ENCODE measurements around the gene MUC4. TPM values are rescaled to one million over a fixed set of nuclear protein-coding genes. Genes with fewer than 3 reads are reported as not detected.

MUC4 gene
- total RNA-seq, 2 donors from 2014 or later = not detected

DNA sequence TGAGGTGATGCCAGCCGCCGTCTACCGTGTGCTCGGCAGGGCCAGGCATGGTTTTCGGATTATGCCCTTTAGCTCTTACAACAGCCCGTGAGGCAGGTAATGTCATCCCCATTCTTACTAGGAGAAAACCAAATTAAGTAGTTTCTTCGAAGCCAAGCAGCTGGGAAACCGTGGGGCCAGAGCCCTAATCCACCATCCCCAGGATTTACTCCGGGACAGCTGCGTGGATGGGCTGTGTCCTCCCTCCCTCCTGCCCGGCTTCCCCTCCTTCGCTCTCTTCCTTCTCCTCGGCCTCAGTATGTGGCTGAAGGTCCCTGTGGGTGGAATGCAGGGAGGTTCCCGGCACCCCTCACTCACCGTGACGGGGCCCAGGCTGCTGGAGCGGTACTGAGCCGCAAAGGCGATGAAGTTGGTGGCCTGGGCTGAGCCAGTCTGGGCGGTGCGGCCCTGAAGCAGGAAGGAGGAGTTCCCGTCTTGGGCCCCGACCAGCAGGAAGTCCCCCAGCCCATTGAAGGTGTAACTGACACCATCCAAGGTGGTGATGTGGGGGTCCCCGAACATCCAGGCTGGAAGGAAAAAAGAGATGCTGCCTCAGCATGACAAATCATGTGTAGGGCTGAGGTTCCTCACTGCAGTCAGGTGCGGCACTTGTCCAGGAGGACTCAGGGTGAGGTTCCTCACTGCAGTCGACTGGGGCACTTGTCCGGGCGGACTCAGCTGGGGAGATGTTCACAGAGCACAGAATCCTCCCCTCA is 48.5 kb downstream of the MUC4 start:
- TF ChIP-seq, protein P1, sequence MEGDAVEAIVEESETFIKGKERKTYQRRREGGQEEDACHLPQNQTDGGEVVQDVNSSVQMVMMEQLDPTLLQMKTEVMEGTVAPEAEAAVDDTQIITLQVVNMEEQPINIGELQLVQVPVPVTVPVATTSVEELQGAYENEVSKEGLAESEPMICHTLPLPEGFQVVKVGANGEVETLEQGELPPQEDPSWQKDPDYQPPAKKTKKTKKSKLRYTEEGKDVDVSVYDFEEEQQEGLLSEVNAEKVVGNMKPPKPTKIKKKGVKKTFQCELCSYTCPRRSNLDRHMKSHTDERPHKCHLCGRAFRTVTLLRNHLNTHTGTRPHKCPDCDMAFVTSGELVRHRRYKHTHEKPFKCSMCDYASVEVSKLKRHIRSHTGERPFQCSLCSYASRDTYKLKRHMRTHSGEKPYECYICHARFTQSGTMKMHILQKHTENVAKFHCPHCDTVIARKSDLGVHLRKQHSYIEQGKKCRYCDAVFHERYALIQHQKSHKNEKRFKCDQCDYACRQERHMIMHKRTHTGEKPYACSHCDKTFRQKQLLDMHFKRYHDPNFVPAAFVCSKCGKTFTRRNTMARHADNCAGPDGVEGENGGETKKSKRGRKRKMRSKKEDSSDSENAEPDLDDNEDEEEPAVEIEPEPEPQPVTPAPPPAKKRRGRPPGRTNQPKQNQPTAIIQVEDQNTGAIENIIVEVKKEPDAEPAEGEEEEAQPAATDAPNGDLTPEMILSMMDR (IDR thresholded peaks at IDR 0.05) = no peak
- no peak for TF ChIP-seq POLR2A (IDR thresholded peaks at IDR 0.05)
- no peaks in the 10 kb centered on the region for H3K27me3 ChIP-seq
- no peaks in the 10 kb centered on the region for H3K36me3 ChIP-seq (replicated peaks in 1 of 2; ENCODE audit: insufficient read depth in 1 of 2, low read depth in 2 of 2)
- DNase-seq = no peak
- H3K9me3 ChIP-seq = no peaks in the 10 kb centered on the region
- WGBS, 2 donors = 73 to 83% methylated on average over 19 to 28 of the region's 28 CpGs
- no peak overlapping the region for H3K4me3 ChIP-seq
- H3K27ac ChIP-seq = no peak overlapping the region
- intact Hi-C loops (cut with DNase I) = no loop called here
- ATAC-seq = no peak
- H3K4me1 ChIP-seq = no peaks in the 10 kb centered on the region

- no peaks in the 10 kb centered on the region for H3K9me3 ChIP-seq
- no peak for DNase-seq
- intact Hi-C loops (cut with DNase I) = no loop called here
Observed at GRCh38 chr3:195762611-195763010, 49.1 kb downstream of the MUC4 start.

DNA sequence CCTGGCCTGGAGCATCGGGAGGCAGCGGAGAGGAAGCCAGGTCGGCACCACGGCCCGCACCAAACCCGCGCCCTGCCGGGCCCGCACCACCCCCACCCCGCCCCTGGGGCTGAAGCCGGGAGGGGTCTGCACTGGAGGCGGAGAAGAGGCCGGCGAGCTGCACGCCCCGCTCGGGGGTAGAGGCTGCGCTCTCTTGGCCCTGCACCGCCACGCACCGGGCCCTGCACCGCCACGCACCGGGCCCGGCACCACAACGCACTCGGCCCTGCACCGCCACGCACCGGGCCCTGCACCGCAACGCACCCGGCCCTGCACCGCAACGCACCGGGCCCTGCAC is 49.5 kb downstream of the MUC4 start:
- DNase-seq (no peak), ATAC-seq (no peak)
- no peak overlapping the region for H3K4me3 ChIP-seq
- no peak overlapping the region for H3K27ac ChIP-seq
- intact Hi-C loops (cut with DNase I) = no loop called here
- 65 to 70% methylated on average over 12 to 32 of the region's 36 CpGs for WGBS, 2 donors
- H3K9me3 ChIP-seq = no peaks in the 10 kb centered on the region
- TF ChIP-seq, protein P1 (IDR thresholded peaks at IDR 0.05) = no peak
- TF ChIP-seq POLR2A (IDR thresholded peaks at IDR 0.05) = no peak
- H3K4me1 ChIP-seq = no peaks in the 10 kb centered on the region
- no peaks in the 10 kb centered on the region for H3K27me3 ChIP-seq
- H3K36me3 ChIP-seq (replicated peaks in 1 of 2; ENCODE audit: insufficient read depth in 1 of 2, low read depth in 2 of 2) = no peaks in the 10 kb centered on the region

More at GRCh38 chr3:195762611-195763010, 49.1 kb downstream of the MUC4 start:
- TF ChIP-seq, protein P1 (IDR thresholded peaks at IDR 0.05) = no peak
- TF ChIP-seq POLR2A (IDR thresholded peaks at IDR 0.05) = no peak
- whole genome bisulfite sequencing, 2 donors = 60 to 82% methylated on average over 24 to 30 of the region's 43 CpGs
- Histone ChIP-seq H3K36me3 (replicated peaks in 1 of 2; ENCODE audit: insufficient read depth in 1 of 2, low read depth in 2 of 2) (no peaks in the 10 kb centered on the region), H3K27ac (no peak overlapping the region), H3K4me1 (no peaks in the 10 kb centered on the region), H3K4me3 (no peak overlapping the region), H3K27me3 (no peaks in the 10 kb centered on the region)
- no peak for ATAC-seq

DNA sequence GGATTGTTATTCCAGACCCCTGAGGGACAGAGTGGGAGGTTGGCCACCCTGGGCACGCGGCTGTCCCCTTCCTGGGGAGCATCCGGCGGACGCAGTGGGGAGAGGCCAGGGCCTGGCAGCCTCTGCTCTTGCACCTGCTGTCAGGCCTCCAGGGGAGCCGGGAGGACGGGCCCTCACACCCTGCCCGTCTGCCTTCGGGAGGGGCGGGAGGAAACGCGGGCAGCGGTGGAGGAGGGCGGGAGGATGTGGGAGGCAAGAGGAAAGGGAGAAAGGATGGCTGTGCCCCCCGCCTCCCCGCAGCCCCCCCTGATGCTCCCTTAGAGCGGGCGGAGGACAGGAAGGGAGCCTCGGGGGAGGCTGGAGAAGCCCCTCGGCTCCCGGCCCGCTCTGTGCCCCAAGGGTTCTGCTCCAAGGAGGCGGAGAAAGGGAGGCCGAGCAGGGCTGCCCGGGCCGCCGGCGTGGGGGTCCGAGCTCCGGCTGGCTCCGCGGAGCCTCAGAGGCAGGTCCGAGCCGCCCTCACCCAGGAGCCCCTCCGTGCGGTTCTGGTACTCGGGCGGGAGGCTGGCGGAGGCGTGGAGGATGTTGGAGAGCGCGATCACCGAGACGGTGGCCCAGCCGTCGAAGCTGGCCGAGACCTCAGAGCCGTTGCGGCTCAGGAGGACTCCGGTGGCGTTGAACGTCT is 50.0 kb downstream of the MUC4 start:
- Histone ChIP-seq H3K4me3 (no peak overlapping the region), H3K4me1 (no peaks in the 10 kb centered on the region), H3K9me3 (no peaks in the 10 kb centered on the region), H3K27ac (no peak overlapping the region), H3K36me3 (replicated peaks in 1 of 2; ENCODE audit: insufficient read depth in 1 of 2, low read depth in 2 of 2) (no peaks in the 10 kb centered on the region), H3K27me3 (no peaks in the 10 kb centered on the region)
- intact Hi-C loops (cut with DNase I) = no loop called here
- DNase-seq (no peak), ATAC-seq (no peak)
- TF ChIP-seq, protein P1 (IDR thresholded peaks at IDR 0.05) = no peak
- no peak for TF ChIP-seq POLR2A (IDR thresholded peaks at IDR 0.05)
- WGBS, 2 donors = 12 to 16% methylated on average over 17 to 37 of the region's 52 CpGs

All from body of pancreas (tissue), 4 donors.